ENCODE measurements around the gene KCNC1. TPM values are rescaled to one million over a fixed set of nuclear protein-coding genes. Genes with fewer than 3 reads are reported as not detected.
A peak's percentile ranks its signal among the peaks of the same experiment; 100 is the strongest.

Gene KCNC1
- total RNA-seq, 4 donors from 2014 or later: under 0.01 to 0.73 TPM; not detected in 2

- Histone ChIP-seq H3K36me3 (no peaks in the 10 kb centered on the region), H3K4me1 (no peaks in the 10 kb centered on the region), H3K27me3 (no peaks in the 10 kb centered on the region), H3K4me3 (replicated peaks in 1 of 3) (no peak overlapping the region), H3K27ac (no peak overlapping the region), H3K9me3 (no peaks in the 10 kb centered on the region)
- intact Hi-C loops (cut with DNase I): no loop called here
- TF ChIP-seq CTCF (IDR thresholded peaks at IDR 0.05) (no peak), POLR2A (IDR thresholded peaks at IDR 0.05) (no peak)
- WGBS, 2 donors: 98% methylated on average over 4 of the region's 4 CpGs
- no peak for DNase-seq
Measured at GRCh38 chr11:17801166-17801565, 66.6 kb downstream of the KCNC1 start.

DNA sequence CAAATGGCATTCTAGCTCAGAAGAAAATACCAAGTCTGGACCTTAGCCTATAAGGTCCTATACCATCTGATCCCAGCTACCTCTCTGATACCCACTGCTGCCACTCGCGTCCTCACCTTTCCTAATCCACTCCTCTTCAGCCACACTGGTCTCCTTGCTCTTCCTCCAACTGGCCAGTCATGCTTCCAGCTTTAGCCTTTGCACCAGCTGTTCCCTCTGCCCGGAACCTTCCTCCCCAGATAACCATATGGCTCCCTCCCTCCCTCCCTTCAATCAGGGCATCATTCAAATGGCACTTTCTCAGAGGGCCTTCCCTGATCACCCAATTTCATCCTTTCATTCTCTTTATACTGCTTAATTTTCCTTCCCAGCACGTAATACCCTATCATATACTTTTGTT lies 67.9 kb downstream of the KCNC1 start:
- H3K4me3 ChIP-seq (replicated peaks in 1 of 3): no peak overlapping the region
- no peak overlapping the region for H3K27ac ChIP-seq
- no peaks in the 10 kb centered on the region for H3K27me3 ChIP-seq
- no peaks in the 10 kb centered on the region for H3K4me1 ChIP-seq
- DNase-seq: no peak
- no peaks in the 10 kb centered on the region for H3K36me3 ChIP-seq
- TF ChIP-seq POLR2A (IDR thresholded peaks at IDR 0.05) (no peak), CTCF (IDR thresholded peaks at IDR 0.05) (no peak)
- H3K9me3 ChIP-seq: no peaks in the 10 kb centered on the region
- WGBS, 2 donors: 92 to 97% methylated on average over 4 of the region's 4 CpGs
- intact Hi-C loops (cut with DNase I): no loop called here

DNA sequence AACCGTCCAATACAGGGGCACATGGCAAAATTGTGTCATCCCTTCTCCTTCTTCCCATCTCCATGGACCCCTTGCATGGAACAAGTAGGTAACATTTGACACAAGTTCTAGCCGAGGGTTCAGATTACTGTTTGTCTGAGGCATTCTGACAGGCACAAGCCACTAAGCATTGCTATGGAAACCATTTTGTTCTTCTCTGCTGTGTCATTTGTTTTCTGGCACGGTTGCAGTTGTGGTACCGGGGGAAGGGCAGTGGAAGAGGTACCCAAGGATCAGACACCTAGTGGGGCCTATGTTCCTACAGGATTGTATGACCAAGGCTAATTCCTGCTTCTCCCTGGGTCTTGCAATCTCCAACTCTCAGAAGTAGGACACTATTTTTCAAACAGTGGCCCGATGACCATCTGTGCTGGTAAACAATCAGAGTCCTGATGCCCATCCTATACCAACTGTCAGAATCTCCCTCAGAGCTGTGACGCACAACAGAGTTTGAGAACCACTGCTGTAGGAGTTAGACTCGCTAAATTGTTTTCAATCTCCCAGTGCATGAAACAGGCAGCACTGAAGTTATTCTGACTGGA lies 69.3 kb downstream of the KCNC1 start:
- no peaks in the 10 kb centered on the region for H3K36me3 ChIP-seq
- no peaks in the 10 kb centered on the region for H3K9me3 ChIP-seq
- H3K27me3 ChIP-seq: no peaks in the 10 kb centered on the region
- no peak overlapping the region for H3K27ac ChIP-seq
- no peak for TF ChIP-seq POLR2A (IDR thresholded peaks at IDR 0.05)
- TF ChIP-seq CTCF (IDR thresholded peaks at IDR 0.05): no peak
- H3K4me3 ChIP-seq (replicated peaks in 1 of 3): no peak overlapping the region
- peak in 1 of 2 donors; percentile 27 for DNase-seq
- 80% methylated on average over 7 of the region's 7 CpGs for WGBS, 2 donors
- no peaks in the 10 kb centered on the region for H3K4me1 ChIP-seq
- intact Hi-C loops (cut with DNase I): no loop called here

GRCh38 chr11:17805043-17805442 lies 70.5 kb downstream of the KCNC1 start:
- no peak for DNase-seq
- Histone ChIP-seq H3K4me1 (no peaks in the 10 kb centered on the region), H3K36me3 (no peaks in the 10 kb centered on the region), H3K9me3 (no peaks in the 10 kb centered on the region), H3K4me3 (replicated peaks in 1 of 3) (no peak overlapping the region), H3K27ac (no peak overlapping the region), H3K27me3 (no peaks in the 10 kb centered on the region)
- intact Hi-C loops (cut with DNase I): no loop called here
- TF ChIP-seq POLR2A (IDR thresholded peaks at IDR 0.05): no peak
- WGBS, 2 donors: 90 to 97% methylated on average over 4 of the region's 4 CpGs

- H3K4me1 ChIP-seq: peaks cover 0 to 4% of the 10 kb centered on the region in 2 donors
- no peaks in the 10 kb centered on the region for H3K27me3 ChIP-seq
- no peak overlapping the region for H3K4me3 ChIP-seq (replicated peaks in 1 of 3)
- intact Hi-C loops (cut with DNase I): no loop called here
- no peaks in the 10 kb centered on the region for H3K36me3 ChIP-seq
- TF ChIP-seq CTCF (IDR thresholded peaks at IDR 0.05) (no peak), POLR2A (IDR thresholded peaks at IDR 0.05) (no peak)
- DNase-seq: no peak
- H3K9me3 ChIP-seq: no peaks in the 10 kb centered on the region
- 97% methylated on average over 1 of the region's 1 CpG for WGBS, 2 donors
- no peak overlapping the region for H3K27ac ChIP-seq
Measured at GRCh38 chr11:17805873-17806272, 71.3 kb downstream of the KCNC1 start.

All from thyroid gland (tissue), 4 donors.